Hippocampal formation (tissue), 2 donors: ENCODE data around the gene DDX5.

Experiments used
- DNase-seq, 2 donors: peaks; one replicate each; lab custom pipeline; 2025; lab: John Stamatoyannopoulos, UW

DDX5 gene

GRCh38 chr17:64506201-64506575, at the start of gene DDX5:
TSS of gene DDX5 (minus strand) at chr17:64506289. CDS start at chr17:64506119, 170 bp downstream.
- DNase-seq: peak; percentile 96 to 97

- no peak for DNase-seq
Observed at GRCh38 chr17:64555281-64555680, 49.2 kb upstream of the DDX5 start.

GRCh38 chr17:64554028-64554637, 48.0 kb upstream of the DDX5 start:
- DNase-seq: no peak

- no peak for DNase-seq
Observed at GRCh38 chr17:64551461-64551860, 45.4 kb upstream of the DDX5 start.

- no peak for DNase-seq
Observed at GRCh38 chr17:64547319-64547718, 41.2 kb upstream of the DDX5 start.

- DNase-seq: no peak
Observed at GRCh38 chr17:64546716-64547115, 40.6 kb upstream of the DDX5 start.

- no peak for DNase-seq
Observed at GRCh38 chr17:64544742-64545141, 38.7 kb upstream of the DDX5 start.

GRCh38 chr17:64540118-64540776, 34.2 kb upstream of the DDX5 start:
- DNase-seq: no peak

- DNase-seq: no peak
Observed at GRCh38 chr17:64538508-64539130, 32.5 kb upstream of the DDX5 start.

- DNase-seq: no peak
Observed at GRCh38 chr17:64537488-64537887, 31.4 kb upstream of the DDX5 start.

- DNase-seq: no peak
Observed at GRCh38 chr17:64536913-64537312, 30.8 kb upstream of the DDX5 start.

GRCh38 chr17:64535357-64535756, 29.3 kb upstream of the DDX5 start:
- no peak for DNase-seq

GRCh38 chr17:64534187-64534586, 28.1 kb upstream of the DDX5 start:
- DNase-seq: no peak

GRCh38 chr17:64533784-64534183, 27.7 kb upstream of the DDX5 start:
- DNase-seq: no peak

- DNase-seq: no peak
Observed at GRCh38 chr17:64532409-64532808, 26.3 kb upstream of the DDX5 start.

GRCh38 chr17:64531955-64532371, 25.9 kb upstream of the DDX5 start:
- DNase-seq: no peak

- DNase-seq: no peak
Observed at GRCh38 chr17:64529221-64529620, 23.1 kb upstream of the DDX5 start.

GRCh38 chr17:64527914-64528313, 21.8 kb upstream of the DDX5 start:
- no peak for DNase-seq

GRCh38 chr17:64520359-64520758, 14.3 kb upstream of the DDX5 start:
- no peak for DNase-seq

GRCh38 chr17:64519601-64520000, 13.5 kb upstream of the DDX5 start:
- DNase-seq: no peak

- DNase-seq: no peak
Observed at GRCh38 chr17:64515829-64516228, 9.7 kb upstream of the DDX5 start.

- no peak for DNase-seq
Observed at GRCh38 chr17:64515419-64515818, 9.3 kb upstream of the DDX5 start.

- no peak for DNase-seq
Observed at GRCh38 chr17:64509179-64509578, 3.1 kb upstream of the DDX5 start.
